Esophagus squamous epithelium (tissue), 5 donors: ENCODE data around the gene LZTS3. TPM values are rescaled to one million over a fixed set of nuclear protein-coding genes. Genes with fewer than 3 reads are reported as not detected.
A peak's percentile ranks its signal among the peaks of the same experiment; 100 is the strongest.
"Not testable (repeated sequence)": the region's sequence is repeated elsewhere in the genome, so short reads cannot be mapped to it uniquely, and the experiment has no call there.

Experiments used
- DNase-seq: peaks from one replicate; lab custom pipeline; 2025; lab: John Stamatoyannopoulos, UW
- H3K27ac ChIP-seq, 4 donors: fragments of 200-600 bp; sonication (generic); one replicate each; pipeline ENCODE4 v1.5.1; 2016 to 2019; ENCODE audit warnings: mild to moderate bottlenecking in 1 of 4
- H3K27me3 ChIP-seq, 4 donors: fragments of 200-600 bp; sonication (generic); 1 replicate in 3 of 4; 2 replicates in 1 of 4; pipeline versions ENCODE4 v1.5.1 to v1.6.0; 2017 to 2021; ENCODE audit warnings: antibody characterized with exemption in 1 of 4
- H3K36me3 ChIP-seq, 3 donors: fragments of 200-600 bp; sonication (generic); one replicate each; pipeline ENCODE4 v1.5.1; 2016 to 2019
- H3K4me1 ChIP-seq, 3 donors: fragments of 200-600 bp; sonication (generic); one replicate each; pipeline ENCODE4 v1.5.1; 2017 to 2019
- H3K4me3 ChIP-seq, 4 donors: fragments of 200-600 bp; sonication (generic); 1 replicate in 3 of 4; 2 replicates in 1 of 4; pipeline ENCODE4 v1.5.1; 2016 to 2019; ENCODE audit warnings: mild to moderate bottlenecking in 2 of 4, moderate library complexity in 1 of 4
- H3K9me3 ChIP-seq, 3 donors: fragments of 200-600 bp; sonication (generic); one replicate each; pipeline ENCODE4 v1.5.1; 2016 to 2019
- POLR2A ChIP-seq, 4 donors: fragments of 450-650 bp; IDR thresholded peaks; one replicate each; pipeline ENCODE4 v1.6.1; 2017; ENCODE audit warnings: antibody characterized with exemption in 4 of 4, mild to moderate bottlenecking in 4 of 4, moderate library complexity in 3 of 4
- WGBS, 2 donors: methylation state at CpG; one replicate each; pipeline ENCODE4 v1.1.5; 2018; 5-methylcytosine and 5-hydroxymethylcytosine counted together
- intact Hi-C: fragments of 100-400 bp; cut with DNase I; formaldehyde crosslinking; loops from one replicate; pipeline ENCODE4 v1.15.0; 2022
- total RNA-seq, 4 donors: library from RNA; depleted of rRNA; stranded (reverse); fragments of >200 nt; gene quantifications; one replicate each; pipeline ENCODE4 v1.1.0, GENCODE V29; 2016
- TF ChIP-seq, protein P1 (sequence below), 6 experiments: fragments of 450-650 bp in 4 of 6; fragments of 200-600 bp in 2 of 6; sonication (generic) in 2 of 6; IDR thresholded peaks; one replicate each; pipeline ENCODE4 v1.5.1; 2016 to 2019; ENCODE audit warnings: antibody characterized with exemption in 6 of 6, mild to moderate bottlenecking in 4 of 6, moderate library complexity in 4 of 6
- donor health status: DM: yes; HTN: yes; CAD: no.

The LZTS3 gene
- total RNA-seq, 4 donors from 2014 or later, result 1.1 to 6.3 (median 4.4) TPM

DNA sequence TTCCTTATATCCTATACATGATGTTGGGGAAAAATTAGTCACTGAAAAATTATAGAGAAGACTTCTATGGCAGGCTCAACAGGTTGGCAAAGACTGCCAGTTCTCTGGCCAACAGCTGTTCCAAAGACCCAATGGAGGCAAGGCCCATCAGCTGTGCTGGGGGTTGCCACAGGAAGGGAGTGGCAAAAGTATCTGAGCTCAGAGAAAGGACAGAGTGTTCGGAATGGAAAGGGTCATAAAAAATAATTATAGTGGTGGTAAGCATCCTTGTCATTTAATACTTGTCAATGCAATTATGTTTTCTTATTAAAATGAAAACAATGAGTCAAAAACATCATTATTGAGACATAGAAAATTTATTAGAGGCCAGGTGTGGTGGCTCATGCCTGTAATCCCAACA is 49.8 kb downstream of the LZTS3 start:
- intact Hi-C loops, result no loop called here
- TF ChIP-seq, protein P1, sequence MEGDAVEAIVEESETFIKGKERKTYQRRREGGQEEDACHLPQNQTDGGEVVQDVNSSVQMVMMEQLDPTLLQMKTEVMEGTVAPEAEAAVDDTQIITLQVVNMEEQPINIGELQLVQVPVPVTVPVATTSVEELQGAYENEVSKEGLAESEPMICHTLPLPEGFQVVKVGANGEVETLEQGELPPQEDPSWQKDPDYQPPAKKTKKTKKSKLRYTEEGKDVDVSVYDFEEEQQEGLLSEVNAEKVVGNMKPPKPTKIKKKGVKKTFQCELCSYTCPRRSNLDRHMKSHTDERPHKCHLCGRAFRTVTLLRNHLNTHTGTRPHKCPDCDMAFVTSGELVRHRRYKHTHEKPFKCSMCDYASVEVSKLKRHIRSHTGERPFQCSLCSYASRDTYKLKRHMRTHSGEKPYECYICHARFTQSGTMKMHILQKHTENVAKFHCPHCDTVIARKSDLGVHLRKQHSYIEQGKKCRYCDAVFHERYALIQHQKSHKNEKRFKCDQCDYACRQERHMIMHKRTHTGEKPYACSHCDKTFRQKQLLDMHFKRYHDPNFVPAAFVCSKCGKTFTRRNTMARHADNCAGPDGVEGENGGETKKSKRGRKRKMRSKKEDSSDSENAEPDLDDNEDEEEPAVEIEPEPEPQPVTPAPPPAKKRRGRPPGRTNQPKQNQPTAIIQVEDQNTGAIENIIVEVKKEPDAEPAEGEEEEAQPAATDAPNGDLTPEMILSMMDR (IDR thresholded peaks at IDR 0.05), result no peak
- TF ChIP-seq POLR2A (IDR thresholded peaks at IDR 0.05), result no peak
- DNase-seq, result no peak
- Histone ChIP-seq H3K27me3 (no peaks in the 10 kb centered on the region), H3K4me3 (no peak overlapping the region), H3K36me3 (peaks cover 4 to 57% (median 12%) of the 10 kb centered on the region in 3 donors), H3K9me3 (peaks cover 0 to 9% (median 0%) of the 10 kb centered on the region in 3 donors), H3K27ac (no peak overlapping the region), H3K4me1 (peaks cover 0 to 5% (median 0%) of the 10 kb centered on the region in 3 donors)
- 55 to 88% methylated on average over 1 of the region's 1 CpG for WGBS, 2 donors

DNA sequence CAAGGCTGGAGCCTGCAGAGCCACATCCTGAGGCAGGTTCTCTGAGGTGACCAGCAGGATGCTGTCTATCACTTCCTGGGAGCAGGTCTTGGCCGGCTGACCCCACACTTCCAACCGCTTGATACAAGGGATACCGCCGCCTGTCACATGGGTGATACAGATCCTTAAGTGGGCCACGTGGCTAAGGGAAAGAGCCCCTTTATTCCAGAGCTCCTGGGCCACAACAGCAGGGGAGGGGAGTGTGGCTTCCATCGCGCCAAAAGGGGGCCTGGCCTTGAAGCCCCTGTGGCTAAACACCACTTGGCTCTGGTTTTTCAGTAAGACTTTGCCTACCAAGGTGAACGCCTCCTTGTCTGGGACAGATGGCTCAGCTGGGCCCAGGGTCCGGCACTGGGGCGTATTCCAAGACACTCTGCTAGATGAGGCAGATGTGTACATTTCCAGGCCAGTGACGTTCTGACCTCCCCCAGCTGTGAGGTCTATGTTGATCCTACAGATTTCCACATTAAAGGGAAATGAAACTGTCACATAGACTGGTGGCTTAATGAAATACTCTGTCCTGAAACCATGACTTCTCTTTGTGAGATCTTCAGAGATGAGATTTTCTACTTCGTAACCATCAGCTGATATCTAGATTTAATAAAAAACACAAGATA is 51.3 kb downstream of the LZTS3 start:
- intact Hi-C loops, result no loop called here
- Histone ChIP-seq H3K9me3 (peaks cover 0 to 9% (median 0%) of the 10 kb centered on the region in 3 donors), H3K36me3 (peaks cover 4 to 57% (median 12%) of the 10 kb centered on the region in 3 donors), H3K27me3 (no peaks in the 10 kb centered on the region), H3K4me1 (peaks cover 0 to 12% (median 7%) of the 10 kb centered on the region in 3 donors), H3K4me3 (no peak overlapping the region), H3K27ac (no peak overlapping the region)
- no peak for DNase-seq
- TF ChIP-seq, protein P1 (IDR thresholded peaks at IDR 0.05), result no peak
- TF ChIP-seq POLR2A (IDR thresholded peaks at IDR 0.05), result no peak
- 93 to 100% methylated on average over 1 to 10 of the region's 12 CpGs for WGBS, 2 donors

DNA sequence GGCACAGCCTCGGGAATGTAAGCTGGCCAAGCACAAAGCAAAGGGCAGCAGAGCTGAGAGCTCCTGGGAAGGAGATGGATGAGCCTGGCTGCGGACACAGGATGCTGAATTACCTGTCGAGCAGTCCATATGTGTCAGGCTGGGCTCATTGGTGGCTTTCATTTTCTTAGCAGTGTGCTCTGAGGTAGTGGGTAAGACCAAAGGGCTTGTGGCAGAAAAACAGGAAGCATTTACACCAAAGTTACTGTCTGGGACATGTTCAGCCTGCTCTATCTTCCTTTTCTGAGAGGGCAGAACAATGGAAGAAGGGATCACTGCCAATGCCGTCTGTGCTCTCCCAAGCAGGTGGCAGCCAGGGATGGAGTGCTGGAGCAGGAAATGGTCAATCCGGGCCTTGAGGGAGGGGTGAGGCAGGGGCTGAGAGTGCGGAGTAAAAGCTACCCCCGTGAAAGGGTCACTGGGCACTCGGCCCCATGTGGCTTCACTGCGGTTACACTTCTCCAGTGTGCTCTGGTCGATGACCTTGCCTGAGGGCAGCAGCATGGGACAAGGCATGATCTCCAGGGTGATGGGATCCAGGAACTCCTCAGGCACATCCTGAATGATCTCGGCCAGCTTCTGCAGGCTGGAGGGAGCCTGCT is 52.0 kb downstream of the LZTS3 start:
- intact Hi-C loops, result no loop called here
- peaks cover 0 to 12% (median 7%) of the 10 kb centered on the region in 3 donors for H3K4me1 ChIP-seq
- TF ChIP-seq POLR2A (IDR thresholded peaks at IDR 0.05), result no peak
- TF ChIP-seq, protein P1 (IDR thresholded peaks at IDR 0.05), result no peak
- no peak overlapping the region for H3K27ac ChIP-seq
- 55 to 63% methylated on average over 4 of the region's 11 CpGs for WGBS, 2 donors
- H3K9me3 ChIP-seq, result peaks cover 0 to 9% (median 0%) of the 10 kb centered on the region in 3 donors
- H3K4me3 ChIP-seq, result no peak overlapping the region
- peaks cover 4 to 57% (median 12%) of the 10 kb centered on the region in 3 donors for H3K36me3 ChIP-seq
- DNase-seq, result no peak
- H3K27me3 ChIP-seq, result no peaks in the 10 kb centered on the region

DNA sequence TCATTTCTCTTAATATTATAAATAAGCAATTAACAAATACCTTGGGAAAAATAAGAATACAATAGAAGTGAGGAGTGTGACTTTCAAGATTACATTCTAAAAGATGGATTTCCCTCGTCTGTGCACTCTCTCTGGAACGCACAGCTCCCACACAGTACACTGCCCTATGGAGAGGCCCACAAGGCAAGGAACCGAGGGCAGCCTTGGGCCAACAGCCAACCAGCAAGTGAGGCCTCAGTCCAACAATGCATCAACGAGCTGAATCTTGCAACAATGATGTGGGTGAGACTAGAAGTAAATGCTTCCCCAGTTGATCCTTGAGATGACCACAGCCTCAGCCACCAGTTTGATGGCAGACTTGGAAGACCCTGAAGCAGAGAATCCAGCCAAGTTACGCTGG is 54.3 kb downstream of the LZTS3 start:
- no peak overlapping the region for H3K27ac ChIP-seq
- peaks cover 0 to 22% (median 12%) of the 10 kb centered on the region in 3 donors for H3K4me1 ChIP-seq
- peaks cover 4 to 53% (median 12%) of the 10 kb centered on the region in 3 donors for H3K36me3 ChIP-seq
- intact Hi-C loops, result no loop called here
- WGBS, 2 donors, result 66 to 67% methylated on average over 5 of the region's 5 CpGs
- H3K9me3 ChIP-seq, result no peaks in the 10 kb centered on the region
- H3K4me3 ChIP-seq, result no peak overlapping the region
- no peaks in the 10 kb centered on the region for H3K27me3 ChIP-seq
- no peak for DNase-seq
- TF ChIP-seq, protein P1 (IDR thresholded peaks at IDR 0.05), result no peak
- no peak for TF ChIP-seq POLR2A (IDR thresholded peaks at IDR 0.05)

DNA sequence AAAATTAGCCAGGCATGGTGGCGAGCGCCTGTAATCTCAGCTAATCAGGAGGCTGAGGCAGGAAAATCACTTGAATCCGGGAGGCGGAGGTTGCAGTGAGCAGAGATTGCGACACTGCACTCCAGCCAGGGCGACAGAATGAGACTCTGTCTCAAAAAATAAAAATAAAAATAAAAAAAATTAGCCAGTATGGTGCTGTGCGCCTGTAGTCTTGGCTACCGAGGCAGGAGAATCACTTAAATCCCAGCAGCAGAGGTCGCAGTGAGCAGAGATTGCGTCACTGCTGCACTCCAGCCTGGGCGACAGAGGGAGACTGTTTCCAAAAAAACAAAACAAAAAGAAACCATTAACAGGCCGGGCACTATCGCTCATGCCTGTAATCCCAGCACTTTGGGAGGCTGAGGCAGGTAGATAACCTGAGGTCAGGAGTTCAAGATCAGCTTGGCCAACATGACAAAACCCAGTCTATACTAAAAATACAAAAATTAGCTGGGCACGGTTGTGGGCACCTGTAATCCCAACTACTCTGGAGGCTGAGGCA is 55.4 kb downstream of the LZTS3 start:
- TF ChIP-seq, protein P1 (IDR thresholded peaks at IDR 0.05), result peak; percentile 15 to 57 (median 45)
- H3K27me3 ChIP-seq, H3K9me3 ChIP-seq, intact Hi-C loops, DNase-seq: not testable (repeated sequence)
- Histone ChIP-seq H3K4me3 (peak overlapping the region in 1 of 4 donors; percentile 24), H3K4me1 (peaks cover 0 to 22% (median 12%) of the 10 kb centered on the region in 3 donors), H3K27ac (peak overlapping the region in 2 of 4 donors; percentile 16 to 49), H3K36me3 (peaks cover 4 to 59% (median 12%) of the 10 kb centered on the region in 3 donors)
- WGBS, 2 donors, result 49 to 56% methylated on average over 14 of the region's 14 CpGs
